TTC549 (cell line): ENCODE results near the gene PRDM8.
"Not testable (repeated sequence)": the region's sequence is repeated elsewhere in the genome, so short reads cannot be mapped to it uniquely, and the experiment has no call there.

Experiments used
- FAIRE-seq: peaks from 2 replicates; lab custom pipeline; 2012; peaks lifted over from hg19 to GRCh38; lab: Jason Lieb, UNC

The PRDM8 gene

GRCh38 chr4:80229590-80229989 is 32.3 kb downstream of the PRDM8 start:
- FAIRE-seq: no peak

- no peak for FAIRE-seq
Observed at GRCh38 chr4:80231180-80231579, 33.9 kb downstream of the PRDM8 start.

DNA sequence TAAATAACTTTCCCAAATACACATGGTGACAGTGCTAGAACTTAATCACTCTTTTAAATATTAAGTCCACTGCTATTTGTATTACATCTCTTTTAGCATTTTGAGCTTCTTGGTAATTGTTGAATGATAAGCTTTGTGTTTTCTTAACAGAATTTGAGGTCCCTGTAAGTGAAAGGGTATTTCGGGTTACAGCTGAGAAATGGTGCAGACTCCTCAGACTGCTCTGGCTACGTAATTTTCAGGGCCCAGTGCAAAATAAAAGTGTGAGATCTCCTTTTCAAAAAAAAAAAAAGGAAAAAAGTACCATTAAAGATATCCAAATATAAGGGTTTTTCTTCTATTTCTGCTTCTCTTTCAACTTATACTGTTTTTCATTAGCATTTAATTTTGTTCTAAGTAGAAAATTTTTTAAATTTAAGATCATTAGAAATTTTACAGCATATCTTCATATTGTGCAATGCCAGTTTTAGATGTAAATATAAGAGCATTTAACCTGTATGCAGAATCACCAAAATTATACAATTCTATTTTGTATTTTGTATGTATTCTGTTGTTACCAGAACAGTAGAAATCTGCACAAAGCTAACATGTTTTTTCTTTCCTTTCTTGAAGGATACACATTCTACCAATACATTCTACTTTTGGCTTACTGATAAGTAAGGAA is 35.5 kb downstream of the PRDM8 start:
- FAIRE-seq: no peak

DNA sequence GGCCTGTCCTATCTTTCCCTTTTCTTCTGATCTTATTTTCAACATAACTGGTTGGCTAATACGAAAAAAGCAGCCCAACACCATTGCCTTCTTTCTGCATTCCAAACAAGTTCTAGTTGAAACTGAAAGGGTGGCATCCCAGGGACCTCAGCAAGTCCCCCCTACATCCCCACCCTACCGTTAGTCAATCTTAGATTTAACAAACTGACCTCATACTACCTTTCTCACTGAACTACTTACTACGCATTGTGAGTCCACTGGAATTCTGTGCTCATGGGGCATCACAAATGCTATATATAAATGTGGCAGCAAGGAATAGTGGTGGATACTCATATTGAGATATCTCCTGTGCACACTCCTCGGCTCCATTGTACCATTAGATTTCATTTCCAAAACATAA is 36.1 kb downstream of the PRDM8 start:
- FAIRE-seq: no peak

GRCh38 chr4:80235451-80235850 is 38.1 kb downstream of the PRDM8 start:
- FAIRE-seq: no peak

DNA sequence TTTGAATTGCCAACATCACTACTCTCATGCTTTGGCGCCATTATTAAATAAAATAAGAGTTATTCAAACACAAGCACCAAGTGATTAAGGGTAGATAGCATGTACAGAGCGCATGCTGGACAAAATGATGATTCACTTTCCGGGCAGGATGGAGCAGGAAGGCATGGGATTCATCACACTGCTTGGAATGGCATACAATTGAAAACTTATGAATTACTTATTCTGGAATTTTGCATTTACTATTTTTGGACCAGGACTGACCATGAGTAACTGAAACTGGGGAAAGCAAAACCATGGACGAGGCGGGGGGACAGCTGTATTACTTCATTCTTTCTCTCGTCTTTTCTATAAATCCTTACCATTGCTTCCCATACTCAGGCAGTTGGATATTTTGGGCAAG is 40.7 kb downstream of the PRDM8 start:
- FAIRE-seq: no peak

DNA sequence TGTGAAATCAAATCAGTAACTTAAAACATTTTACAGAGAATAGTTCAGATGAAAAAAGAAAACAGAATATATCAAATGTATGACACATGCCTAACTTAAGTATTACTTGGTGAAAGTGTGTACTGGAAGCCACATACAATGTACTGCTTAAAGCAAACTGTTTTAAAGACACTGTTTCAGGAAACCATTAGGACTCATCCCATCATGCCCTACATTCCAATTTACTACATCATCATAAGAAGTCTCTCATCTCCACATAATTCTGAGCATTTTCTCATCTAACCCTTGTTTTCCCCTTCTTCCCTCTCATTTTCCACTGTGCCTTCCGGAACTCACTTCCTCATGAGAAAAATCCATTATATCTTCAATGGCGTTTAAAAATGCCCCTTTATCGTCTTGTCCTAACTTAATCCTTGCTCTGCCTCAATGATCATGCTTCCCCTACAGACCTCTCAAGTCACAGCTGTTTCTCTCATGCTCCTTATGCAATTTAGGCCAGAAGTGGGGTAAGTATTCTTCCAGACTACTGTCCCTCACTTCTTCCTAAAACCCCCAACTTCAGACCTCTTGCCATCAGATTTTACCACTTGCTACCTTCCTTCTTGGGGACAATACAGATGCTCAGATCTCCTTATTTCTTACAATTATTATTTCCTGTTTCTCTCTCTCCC is 42.3 kb downstream of the PRDM8 start:
- FAIRE-seq: no peak

DNA sequence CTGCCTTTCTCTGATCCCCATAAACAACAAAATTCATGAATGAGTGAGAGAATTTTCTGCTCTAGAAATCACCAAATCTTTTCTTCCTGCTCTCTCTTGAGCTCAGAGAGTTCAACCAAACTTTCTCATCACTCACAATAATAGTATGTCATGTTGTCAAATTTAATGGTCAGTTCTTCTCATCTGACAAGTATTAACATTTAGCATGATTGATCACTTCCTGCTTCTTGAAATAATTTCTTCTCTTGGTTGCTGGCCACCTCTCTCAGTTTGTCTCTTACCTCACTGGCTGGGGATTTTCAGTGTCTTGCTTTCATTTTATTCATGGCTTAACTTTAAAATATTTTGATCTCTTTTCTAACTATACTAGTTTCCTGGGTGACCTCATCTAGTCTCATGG is 43.7 kb downstream of the PRDM8 start:
- no peak for FAIRE-seq

DNA sequence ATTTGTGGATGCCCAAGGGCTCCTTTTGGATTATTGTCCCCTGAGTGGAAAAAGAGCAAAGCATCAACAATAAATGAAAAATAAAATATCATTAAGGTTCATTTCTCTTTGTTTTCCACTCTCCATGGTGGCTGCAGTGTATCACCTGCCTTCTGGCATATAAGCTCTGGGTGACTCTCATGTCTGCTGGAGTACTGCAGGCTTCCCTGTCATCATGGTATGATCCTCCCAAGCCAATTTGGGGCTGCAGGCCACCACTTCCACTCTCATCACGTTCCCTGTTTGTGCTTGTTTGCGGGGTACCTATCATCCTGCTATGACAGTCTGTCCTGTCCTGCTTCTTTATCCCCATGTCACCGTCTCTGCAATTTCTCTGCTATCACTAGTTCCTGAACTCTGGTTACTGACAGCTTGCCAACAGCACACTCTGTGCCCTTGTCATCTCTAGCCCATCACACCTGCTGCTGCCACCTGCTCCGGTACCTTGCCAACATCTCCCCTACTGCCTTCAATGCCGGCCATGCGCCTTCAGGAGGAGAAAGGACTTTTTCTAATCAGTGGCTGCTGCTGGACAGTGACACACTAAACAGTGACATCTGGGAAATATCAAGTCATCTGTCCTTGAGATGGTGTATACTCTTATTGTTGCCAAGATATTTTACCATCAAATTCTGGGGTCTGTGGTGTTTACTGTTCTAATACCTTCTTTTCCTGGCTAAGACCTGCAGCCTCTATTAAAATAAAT is 46.1 kb downstream of the PRDM8 start:
- FAIRE-seq: no peak

DNA sequence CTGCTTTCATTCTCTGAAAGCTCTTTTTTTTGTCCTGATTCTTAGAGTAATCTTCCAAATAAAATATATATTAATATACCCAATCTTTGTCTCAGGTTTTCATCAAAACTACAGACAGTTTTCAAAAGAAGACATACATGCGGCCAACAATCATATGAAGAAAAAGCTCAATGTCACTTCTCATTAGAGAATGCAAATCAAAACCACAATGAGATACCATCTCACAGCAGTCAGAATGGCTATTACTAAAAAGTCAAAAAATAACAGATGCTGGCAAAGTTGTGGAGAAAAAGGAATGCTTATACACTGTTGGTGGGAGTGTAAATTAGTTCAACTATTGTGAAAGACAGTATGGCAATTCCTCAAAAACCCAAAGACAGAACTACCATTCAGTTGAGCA is 50.2 kb downstream of the PRDM8 start:
- FAIRE-seq: not testable (repeated sequence)

DNA sequence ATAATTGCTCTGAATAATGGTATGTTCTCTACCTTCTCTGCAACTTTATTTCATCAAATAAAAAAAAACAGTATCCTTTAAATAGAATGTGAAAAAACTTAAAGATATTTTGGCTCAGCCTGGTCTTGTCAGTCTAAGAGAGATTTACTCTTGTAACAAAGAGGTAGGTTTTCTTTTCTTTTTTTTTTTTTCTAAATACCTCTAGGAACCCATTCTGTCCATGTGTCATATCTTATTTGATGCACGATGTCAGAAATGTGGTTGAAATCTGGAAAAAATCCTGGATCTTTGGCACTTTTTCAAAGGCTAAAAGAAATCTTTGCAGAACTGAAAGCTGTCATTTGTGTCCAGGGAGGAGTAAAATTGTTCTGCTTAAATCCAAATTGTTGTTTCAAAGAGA is 51.8 kb downstream of the PRDM8 start:
- FAIRE-seq: no peak

- FAIRE-seq: no peak
Observed at GRCh38 chr4:80252427-80252826, 55.1 kb downstream of the PRDM8 start.

DNA sequence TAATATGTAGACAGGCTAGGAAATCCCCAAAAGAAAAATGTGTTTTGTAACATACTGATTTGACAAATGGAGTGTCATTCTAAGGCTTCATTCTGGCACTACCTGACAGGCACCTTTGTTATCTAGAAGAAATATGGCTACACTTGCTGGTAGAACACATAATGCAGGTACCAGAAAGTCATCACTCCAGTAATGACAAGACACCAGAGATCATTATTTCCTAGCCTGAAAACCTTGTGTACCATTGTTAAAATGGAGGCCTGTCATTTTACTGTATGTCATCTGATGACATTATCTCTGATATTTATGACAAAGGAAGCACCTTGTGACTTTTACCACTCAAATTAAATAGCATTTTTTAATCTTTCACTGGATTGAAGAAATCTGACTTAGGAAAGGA is 55.6 kb downstream of the PRDM8 start:
- no peak for FAIRE-seq

GRCh38 chr4:80253510-80253909 is 56.2 kb downstream of the PRDM8 start:
- FAIRE-seq: no peak
